Mesenchymal stem cell (in vitro differentiated cells and primary cell): ENCODE results near the gene RNF130.

Source experiments
- DNase-seq: peaks from one replicate; pipeline ENCODE4 v3.0.0-alpha.2; 2013
- H2AFZ ChIP-seq: one replicate; pipeline ENCODE4 v1.6.1; 2013; ENCODE audit warnings: low read depth, mild to moderate bottlenecking, control low read depth, inconsistent platforms, low read length, moderate library complexity
- H2AK5ac ChIP-seq: 2 replicates; pipeline ENCODE4 v1.6.1; 2013; ENCODE audit warnings: low read length, moderate library complexity, mild to moderate bottlenecking, inconsistent platforms; ENCODE audit not compliant: severe bottlenecking
- H2BK120ac ChIP-seq: one replicate; pipeline ENCODE4 v1.6.1; 2013; ENCODE audit warnings: low read depth, mild to moderate bottlenecking, inconsistent platforms, low read length, moderate library complexity
- H2BK12ac ChIP-seq, 2 experiments: one replicate each; pipeline ENCODE4 v1.6.1; 2013; ENCODE audit warnings: inconsistent platforms in 2 of 2, low read length in 2 of 2, mild to moderate bottlenecking in 2 of 2, moderate library complexity in 2 of 2, control low read depth in 1 of 2
- H2BK15ac ChIP-seq: one replicate; pipeline ENCODE4 v1.6.1; 2013; ENCODE audit warnings: mild to moderate bottlenecking, low read depth, inconsistent platforms; ENCODE audit not compliant: poor library complexity, severe bottlenecking
- H2BK5ac ChIP-seq: 2 replicates; pipeline ENCODE4 v1.6.1; 2013; ENCODE audit warnings: low read depth, mild to moderate bottlenecking, low read length, control low read depth, inconsistent platforms; ENCODE audit not compliant: poor library complexity, severe bottlenecking
- H3K14ac ChIP-seq, 2 experiments: one replicate each; pipeline ENCODE4 v1.6.1; 2013; ENCODE audit warnings: inconsistent platforms in 2 of 2, low read length in 2 of 2, control low read depth in 1 of 2, mild to moderate bottlenecking in 1 of 2, moderate library complexity in 1 of 2
- H3K18ac ChIP-seq, 2 experiments: one replicate each; pipeline ENCODE4 v1.6.1; 2013; ENCODE audit warnings: inconsistent platforms in 2 of 2, low read length in 2 of 2, control low read depth in 1 of 2, low read depth in 1 of 2, mild to moderate bottlenecking in 1 of 2
- H3K23ac ChIP-seq, 2 experiments: one replicate each; pipeline ENCODE4 v1.6.1; 2013; ENCODE audit warnings: inconsistent platforms in 2 of 2, low read length in 2 of 2, mild to moderate bottlenecking in 2 of 2, moderate library complexity in 2 of 2, control low read depth in 1 of 2
- H3K27ac ChIP-seq: 2 replicates; pipeline ENCODE4 v1.5.1; 2013; ENCODE audit warnings: mild to moderate bottlenecking, moderate library complexity, low read length, control low read depth, inconsistent platforms; ENCODE audit not compliant: poor library complexity, severe bottlenecking
- H3K27me3 ChIP-seq, 2 experiments: 2 replicates each; pipeline versions ENCODE4 v1.6.1 to v1.7.0; 2013; ENCODE audit warnings: low read length in 2 of 2, mild to moderate bottlenecking in 2 of 2, moderate library complexity in 2 of 2, control low read depth in 1 of 2, inconsistent platforms in 1 of 2; ENCODE audit not compliant: control insufficient read depth in 1 of 2, insufficient read depth in 1 of 2
- H3K36me3 ChIP-seq, 2 experiments: 2 replicates each; pipeline versions ENCODE4 v1.6.1 to v1.7.0; 2013; ENCODE audit warnings: low read length in 2 of 2, control low read depth in 1 of 2, inconsistent platforms in 1 of 2, low read depth in 1 of 2, mild to moderate bottlenecking in 1 of 2; ENCODE audit not compliant: insufficient read depth in 2 of 2, control insufficient read depth in 1 of 2
- H3K4ac ChIP-seq, 2 experiments: one replicate each; pipeline ENCODE4 v1.6.1; 2013; ENCODE audit warnings: inconsistent platforms in 2 of 2, low read length in 2 of 2, mild to moderate bottlenecking in 2 of 2, moderate library complexity in 2 of 2, control low read depth in 1 of 2, low read depth in 1 of 2
- H3K4me1 ChIP-seq: 2 replicates; pipeline ENCODE4 v1.6.1; 2013; ENCODE audit warnings: low read depth, low read length, control low read depth; ENCODE audit not compliant: control insufficient read depth, insufficient read depth
- H3K4me2 ChIP-seq: 2 replicates; pipeline ENCODE4 v1.6.1; 2013; ENCODE audit warnings: low read length, mild to moderate bottlenecking, inconsistent platforms; ENCODE audit not compliant: poor library complexity, severe bottlenecking
- H3K4me3 ChIP-seq, 2 experiments: 2 replicates each; pipeline versions ENCODE4 v1.5.1 to v1.7.0; 2013; ENCODE audit warnings: low read length in 2 of 2, mild to moderate bottlenecking in 2 of 2, control low read depth in 1 of 2, low read depth in 1 of 2; ENCODE audit not compliant: insufficient read depth in 1 of 2
- H3K79me1 ChIP-seq: replicated peaks from 2 replicates; pipeline ENCODE4 v1.6.1; 2013; ENCODE audit warnings: mild to moderate bottlenecking, control low read depth, low read length, inconsistent platforms; ENCODE audit not compliant: poor library complexity, severe bottlenecking
- H3K9ac ChIP-seq: 2 replicates; pipeline ENCODE4 v1.7.0; 2013; ENCODE audit warnings: mild to moderate bottlenecking, low read length, moderate library complexity
- H3K9me3 ChIP-seq: 2 replicates; pipeline ENCODE4 v1.7.0; 2013; ENCODE audit warnings: mild to moderate bottlenecking, low read length; ENCODE audit not compliant: control insufficient read depth
- H4K8ac ChIP-seq: one replicate; pipeline ENCODE4 v1.6.1; 2013; ENCODE audit warnings: inconsistent platforms, mild to moderate bottlenecking, low read length, moderate library complexity
- H4K91ac ChIP-seq: one replicate; pipeline ENCODE4 v1.6.1; 2013; ENCODE audit warnings: mild to moderate bottlenecking, low read length, inconsistent platforms
- WGBS: methylation state at CpG from one replicate; pipeline ENCODE4 v1.1.7; 2013; ENCODE audit warnings: mixed read lengths; 5-methylcytosine and 5-hydroxymethylcytosine counted together

Gene RNF130

DNA sequence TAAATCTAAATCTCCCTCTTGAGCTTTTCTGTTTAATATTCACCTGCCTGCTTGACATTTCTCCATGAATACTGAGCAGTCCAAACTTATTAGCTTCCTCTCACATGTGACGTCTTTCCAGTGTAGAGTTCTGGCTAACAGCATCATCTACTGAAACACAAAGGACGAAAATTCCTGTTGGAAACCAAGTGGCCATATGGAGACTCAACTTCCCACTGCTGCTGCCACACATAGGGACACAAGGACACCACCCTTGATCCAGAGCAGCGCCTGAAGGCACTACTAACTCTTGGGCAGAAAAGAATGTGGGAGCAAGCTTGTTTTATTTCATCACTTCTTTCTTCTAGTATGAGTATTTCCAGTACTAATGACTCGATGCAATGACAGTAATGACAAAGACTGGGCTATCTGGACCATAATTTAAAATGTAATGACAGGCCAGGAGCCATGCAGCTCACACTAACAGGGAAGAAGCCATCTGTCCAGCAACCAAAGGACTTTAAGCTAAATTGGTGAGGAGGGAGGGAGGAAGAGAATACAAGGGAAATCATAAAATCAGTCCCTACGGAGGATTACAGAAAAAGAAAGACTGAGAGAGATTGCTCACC is 19.2 kb downstream of the RNF130 start:
- no peak overlapping the region for H2BK5ac ChIP-seq
- peaks cover 35% of the 10 kb centered on the region for H3K79me1 ChIP-seq
- 98% methylated on average over 4 of the region's 5 CpGs for WGBS

DNA sequence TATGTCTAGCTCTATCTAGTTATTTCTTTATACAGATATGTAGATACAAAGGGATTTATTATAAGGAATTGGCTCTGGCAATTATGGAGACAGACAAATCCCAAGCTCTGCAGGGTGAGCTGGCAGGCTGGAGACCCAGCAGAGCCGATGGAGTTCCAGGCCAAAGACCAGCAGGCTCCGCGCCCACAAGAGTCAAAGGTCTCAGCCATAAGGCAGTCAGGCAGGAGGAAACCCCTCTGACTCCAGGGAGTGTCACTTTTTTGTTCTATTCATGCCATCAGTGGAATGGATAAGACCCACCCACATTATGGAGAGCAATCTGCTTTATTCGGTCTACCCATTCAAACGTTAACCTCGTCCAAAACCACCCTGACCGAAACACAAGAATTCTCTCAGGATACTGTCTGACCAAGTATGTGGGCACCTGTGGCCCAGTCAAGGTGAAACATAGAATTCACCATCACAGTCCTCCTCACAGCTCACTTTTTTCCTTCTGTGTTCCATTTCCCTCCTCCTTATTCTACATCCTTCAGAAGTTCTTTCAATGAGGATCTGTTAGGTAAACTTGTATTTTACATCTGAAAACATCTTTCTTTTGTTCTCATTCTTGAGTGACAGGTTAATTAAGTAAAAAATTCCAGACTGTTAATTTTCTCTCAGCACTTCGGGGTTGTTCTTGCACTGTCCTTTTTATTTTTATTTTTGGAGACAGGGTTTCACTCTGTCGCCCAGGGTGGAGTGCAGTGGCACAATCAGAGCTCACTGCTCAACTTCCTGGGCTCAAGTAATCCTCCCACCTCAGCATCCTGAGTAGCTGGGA is 21.2 kb downstream of the RNF130 start:
- Histone ChIP-seq H3K4ac (no peak overlapping the region), H2BK12ac (no peak overlapping the region), H4K8ac (no peak overlapping the region), H3K23ac (no peak overlapping the region), H3K27ac (no peak overlapping the region), H3K18ac (no peak overlapping the region), H3K4me2 (no peak overlapping the region), H4K91ac (no peak overlapping the region), H3K4me1 (peaks cover 2% of the 10 kb centered on the region), H3K27me3 (no peaks in the 10 kb centered on the region), H2BK5ac (no peak overlapping the region), H3K4me3 (no peak overlapping the region), H3K14ac (no peak overlapping the region), H3K9ac (no peak overlapping the region), H3K79me1 (peaks cover 42% of the 10 kb centered on the region), H3K36me3 (peaks cover 0 to 9% of the 10 kb centered on the region in 2 experiments), H3K9me3 (no peaks in the 10 kb centered on the region), H2AK5ac (no peak overlapping the region), H2BK120ac (no peak overlapping the region), H2AFZ (no peak overlapping the region), H2BK15ac (no peak overlapping the region)
- no peak for DNase-seq
- 89% methylated on average over 9 of the region's 9 CpGs for whole genome bisulfite sequencing

More for the DNA sequence above, 19.2 kb downstream of the RNF130 start:
- no peaks in the 10 kb centered on the region for H3K9me3 ChIP-seq
- no peak overlapping the region for H3K27ac ChIP-seq
- no peak overlapping the region for H4K8ac ChIP-seq
- DNase-seq, result no peak
- peaks cover 4% of the 10 kb centered on the region for H3K4me1 ChIP-seq
- no peak overlapping the region for H3K9ac ChIP-seq
- H2AFZ ChIP-seq, result no peak overlapping the region
- no peak overlapping the region for H2BK120ac ChIP-seq
- H3K4me3 ChIP-seq, result no peak overlapping the region
- no peak overlapping the region for H2AK5ac ChIP-seq
- H4K91ac ChIP-seq, result no peak overlapping the region
- no peak overlapping the region for H3K4ac ChIP-seq
- no peak overlapping the region for H2BK15ac ChIP-seq
- H3K4me2 ChIP-seq, result no peak overlapping the region
- no peak overlapping the region for H3K14ac ChIP-seq
- no peak overlapping the region for H3K18ac ChIP-seq
- H3K23ac ChIP-seq, result no peak overlapping the region
- H3K27me3 ChIP-seq, result no peaks in the 10 kb centered on the region
- no peaks in the 10 kb centered on the region for H3K36me3 ChIP-seq
- H2BK12ac ChIP-seq, result no peak overlapping the region

DNA sequence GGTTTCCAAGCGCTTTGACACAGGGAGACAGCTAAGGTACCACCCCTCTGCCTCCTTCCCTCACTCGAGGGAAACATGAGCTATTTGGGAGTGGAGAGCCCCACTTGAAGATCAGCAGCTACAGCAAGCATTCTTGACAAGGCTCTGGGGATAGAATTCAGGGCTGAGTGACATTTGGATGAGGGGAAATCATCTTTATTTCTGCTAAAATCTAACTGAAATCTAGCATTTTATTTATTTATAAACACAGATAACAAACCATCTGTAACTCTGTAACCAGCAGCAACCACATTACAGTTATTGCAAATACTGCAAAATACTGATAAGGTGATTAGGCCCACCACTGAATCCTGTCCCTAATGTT is 22.4 kb downstream of the RNF130 start:
- Histone ChIP-seq H2BK120ac (no peak overlapping the region), H2AK5ac (no peak overlapping the region)

DNA sequence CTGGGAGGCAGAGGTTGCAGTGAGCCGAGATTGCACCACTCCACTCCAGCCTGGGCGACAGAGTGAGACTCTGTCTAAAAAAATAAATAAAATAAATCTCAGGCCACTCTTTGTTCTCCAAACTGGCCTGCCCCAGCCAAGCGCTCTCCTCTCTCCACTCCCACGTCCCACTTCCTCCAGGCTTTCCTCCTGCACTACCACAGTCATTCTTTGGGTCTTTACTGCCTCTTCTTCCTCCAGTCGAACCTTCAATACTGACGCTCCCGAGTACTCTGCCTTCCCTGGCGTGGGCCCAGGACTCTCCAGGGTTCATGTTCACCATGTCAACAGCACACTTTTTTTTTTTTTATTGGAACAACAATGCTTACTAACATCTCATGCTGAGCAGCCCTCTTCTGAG is 23.9 kb downstream of the RNF130 start:
- peak overlapping the region; percentile 41 for H3K9ac ChIP-seq
- H4K8ac ChIP-seq, result no peak overlapping the region
- H2BK15ac ChIP-seq, result no peak overlapping the region
- no peak overlapping the region for H3K14ac ChIP-seq
- no peak overlapping the region for H2BK5ac ChIP-seq
- no peak overlapping the region for H3K27ac ChIP-seq
- no peak overlapping the region for H2AK5ac ChIP-seq
- no peak overlapping the region for H4K91ac ChIP-seq
- H2BK12ac ChIP-seq, result no peak overlapping the region
- no peaks in the 10 kb centered on the region for H3K27me3 ChIP-seq
- no peaks in the 10 kb centered on the region for H3K9me3 ChIP-seq
- no peak for DNase-seq
- no peak overlapping the region for H2BK120ac ChIP-seq
- H3K79me1 ChIP-seq, result peaks cover 43% of the 10 kb centered on the region
- 94% methylated on average over 8 of the region's 8 CpGs for WGBS
- peaks cover 5% of the 10 kb centered on the region for H3K4me1 ChIP-seq
- peak overlapping the region in 1 of 2 experiments; percentile 51 for H3K4me3 ChIP-seq
- peaks cover 0 to 9% of the 10 kb centered on the region in 2 experiments for H3K36me3 ChIP-seq
- no peak overlapping the region for H3K18ac ChIP-seq
- H3K4me2 ChIP-seq, result no peak overlapping the region
- H3K23ac ChIP-seq, result no peak overlapping the region
- H2AFZ ChIP-seq, result no peak overlapping the region
- no peak overlapping the region for H3K4ac ChIP-seq

More for the DNA sequence above, 22.4 kb downstream of the RNF130 start:
- Histone ChIP-seq H2BK5ac (no peak overlapping the region), H3K27ac (no peak overlapping the region), H3K4me1 (peaks cover 2% of the 10 kb centered on the region), H3K9me3 (no peaks in the 10 kb centered on the region), H3K23ac (no peak overlapping the region), H4K91ac (no peak overlapping the region), H4K8ac (no peak overlapping the region), H3K4me3 (no peak overlapping the region), H2AFZ (no peak overlapping the region), H3K27me3 (no peaks in the 10 kb centered on the region), H3K14ac (no peak overlapping the region), H3K36me3 (peaks cover 0 to 9% of the 10 kb centered on the region in 2 experiments), H3K79me1 (peaks cover 47% of the 10 kb centered on the region), H3K4ac (no peak overlapping the region), H2BK12ac (no peak overlapping the region), H3K18ac (no peak overlapping the region), H3K9ac (no peak overlapping the region), H2BK15ac (no peak overlapping the region), H3K4me2 (no peak overlapping the region)
- no peak for DNase-seq
- 100% methylated on average over 2 of the region's 2 CpGs for WGBS
